Natural killer cell treated with Interleukin-12 subunit alpha and Interleukin-12 subunit beta and Interleukin-15 and Interleukin-18, amount 100 ng/mL, for 72 hours (primary cell): ENCODE data around the gene FBXW12. TPM values are rescaled to one million over a fixed set of nuclear protein-coding genes. Genes with fewer than 3 reads are reported as not detected.

Source experiments
- ATAC-seq, 2 donors: fragments of 150-1000 bp; cut with Tn5 transposase in 1 of 2; sonication (Bioruptor Pico), chemical (Tn5 transposase) in 1 of 2; 2 replicates each; pipeline ENCODE4 v1.10.0; 2021
- DNase-seq: peaks from one replicate; pipeline ENCODE4 v3.0.0; 2022; ENCODE audit warnings: low spot score
- H3K27ac Mint-ChIP-seq, 2 donors: 1 replicate in 1 of 2; 2 replicates in 1 of 2; pipeline ENCODE4 v1.8.0; 2022; ENCODE audit warnings: mixed read lengths in 2 of 2, mild to moderate bottlenecking in 1 of 2, moderate library complexity in 1 of 2
- H3K27me3 Mint-ChIP-seq, 2 donors: 1 replicate in 1 of 2; 2 replicates in 1 of 2; pipeline ENCODE4 v1.8.0; 2022; ENCODE audit warnings: mixed read lengths in 2 of 2
- H3K36me3 Mint-ChIP-seq: one replicate; pipeline ENCODE4 v1.8.0; 2022; ENCODE audit warnings: mixed read lengths
- H3K4me1 Mint-ChIP-seq, 2 donors: 1 replicate in 1 of 2; 2 replicates in 1 of 2; pipeline ENCODE4 v1.8.0; 2022; ENCODE audit warnings: low read depth in 2 of 2, mixed read lengths in 2 of 2, mild to moderate bottlenecking in 1 of 2
- H3K4me3 Mint-ChIP-seq: one replicate; pipeline ENCODE4 v1.8.0; 2022; ENCODE audit warnings: mixed read lengths
- H3K9me3 Mint-ChIP-seq: 2 replicates; pipeline ENCODE4 v1.8.0; 2022; ENCODE audit warnings: mixed read lengths
- total RNA-seq, 2 donors: library from RNA; stranded (reverse); gene quantifications; one replicate each; pipeline ENCODE4 v1.2.3, GENCODE V29; 2022

The FBXW12 gene
- total RNA-seq, 2 donors from 2014 or later = not detected

GRCh38 chr3:48435223-48435595 is 63.2 kb downstream of the FBXW12 start:
- no peak overlapping the region for H3K27ac Mint-ChIP-seq
- peaks cover 24 to 28% of the 10 kb centered on the region in 2 donors for H3K4me1 Mint-ChIP-seq
- no peaks in the 10 kb centered on the region for H3K27me3 Mint-ChIP-seq
- DNase-seq (no peak), ATAC-seq (no peak)
- peaks cover 6% of the 10 kb centered on the region for H3K36me3 Mint-ChIP-seq
- no peaks in the 10 kb centered on the region for H3K9me3 Mint-ChIP-seq
- no peak overlapping the region for H3K4me3 Mint-ChIP-seq

DNA sequence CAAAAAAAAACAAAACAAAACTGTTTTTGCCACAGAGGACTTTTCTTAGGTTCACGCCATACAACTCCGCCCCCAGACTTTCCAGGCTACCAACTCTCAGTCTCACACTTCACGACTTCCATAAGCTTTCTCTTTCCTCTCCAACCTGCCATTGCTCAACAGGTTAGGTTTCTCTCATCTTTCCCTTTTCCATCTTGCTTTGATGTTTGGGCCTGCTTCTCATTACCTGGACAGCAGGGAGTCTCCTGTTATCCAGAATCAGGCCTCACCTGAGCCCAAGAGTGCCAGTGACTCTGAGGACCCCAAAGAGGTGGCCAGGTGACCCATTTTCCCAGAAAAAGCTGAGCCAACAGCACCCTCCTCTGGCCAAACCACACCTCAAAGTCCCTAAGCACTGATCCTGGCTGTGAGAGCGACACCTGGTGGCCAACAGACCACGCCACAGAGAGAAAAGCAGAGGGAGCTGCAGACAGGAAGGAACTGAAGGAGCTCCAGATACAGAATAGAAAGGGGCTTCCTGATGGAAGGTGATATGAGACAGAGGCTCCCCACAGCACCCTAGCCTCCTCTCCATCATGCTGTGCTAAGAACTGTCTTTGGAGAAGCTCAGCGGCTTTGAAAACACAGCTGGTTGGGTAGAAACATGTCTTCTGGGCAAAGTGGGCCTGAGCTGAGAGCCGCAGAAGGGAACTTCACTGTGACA is 63.9 kb downstream of the FBXW12 start:
- Mint-ChIP-seq H3K9me3 (no peaks in the 10 kb centered on the region), H3K27me3 (no peaks in the 10 kb centered on the region), H3K27ac (no peak overlapping the region), H3K4me1 (peaks cover 24 to 27% of the 10 kb centered on the region in 2 donors), H3K36me3 (peaks cover 6% of the 10 kb centered on the region), H3K4me3 (no peak overlapping the region)
- ATAC-seq (peak; percentile 43 to 61), DNase-seq (peak; percentile 87)

GRCh38 chr3:48436477-48436787 is 64.4 kb downstream of the FBXW12 start:
- H3K27ac Mint-ChIP-seq = no peak overlapping the region
- DNase-seq = no peak

GRCh38 chr3:48436855-48437254 is 64.8 kb downstream of the FBXW12 start:
- Mint-ChIP-seq H3K4me3 (no peak overlapping the region), H3K9me3 (no peaks in the 10 kb centered on the region), H3K27me3 (no peaks in the 10 kb centered on the region), H3K36me3 (peaks cover 6% of the 10 kb centered on the region), H3K27ac (no peak overlapping the region), H3K4me1 (peaks cover 28 to 30% of the 10 kb centered on the region in 2 donors)
- DNase-seq = no peak
- ATAC-seq = no peak

More at GRCh38 chr3:48436477-48436787, 64.4 kb downstream of the FBXW12 start:
- Mint-ChIP-seq H3K4me3 (no peak overlapping the region), H3K27me3 (no peaks in the 10 kb centered on the region), H3K36me3 (peaks cover 6% of the 10 kb centered on the region), H3K9me3 (no peaks in the 10 kb centered on the region), H3K4me1 (peaks cover 26 to 27% of the 10 kb centered on the region in 2 donors)
- no peak for ATAC-seq

DNA sequence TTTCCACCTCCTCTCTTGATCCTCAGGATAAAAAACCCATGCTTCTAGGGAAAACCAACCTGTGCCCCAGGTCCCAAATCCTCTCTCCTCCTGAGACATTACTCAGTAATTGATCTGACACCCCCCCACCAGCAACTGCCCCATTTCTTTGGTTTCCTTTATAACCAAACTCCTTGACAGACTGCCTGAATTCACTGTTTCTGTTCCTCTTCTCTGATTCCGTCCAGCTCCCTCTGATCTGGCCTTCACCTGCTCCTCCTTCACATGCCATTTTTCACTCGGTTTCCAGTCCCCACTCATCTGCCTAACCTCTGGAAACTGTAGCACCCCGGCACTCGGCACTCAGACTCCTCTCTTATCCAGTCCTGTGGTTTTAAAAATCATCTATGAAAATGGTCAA is 65.8 kb downstream of the FBXW12 start:
- H3K4me1 Mint-ChIP-seq = peaks cover 28 to 31% of the 10 kb centered on the region in 2 donors
- H3K27ac Mint-ChIP-seq = peak overlapping the region; percentile 81 to 89
- no peak for ATAC-seq
- H3K27me3 Mint-ChIP-seq = no peaks in the 10 kb centered on the region
- no peak overlapping the region for H3K4me3 Mint-ChIP-seq
- H3K9me3 Mint-ChIP-seq = no peaks in the 10 kb centered on the region
- no peak for DNase-seq
- peaks cover 6% of the 10 kb centered on the region for H3K36me3 Mint-ChIP-seq

- peaks cover 24 to 31% of the 10 kb centered on the region in 2 donors for H3K4me1 Mint-ChIP-seq
- H3K4me3 Mint-ChIP-seq = peak within 1 kb of the TSS; percentile 98
- H3K27ac Mint-ChIP-seq = peak within 1 kb of the TSS; percentile 81 to 89
- DNase-seq (peak; percentile 98), ATAC-seq (peak; percentile 99 to 100)
- H3K9me3 Mint-ChIP-seq = no peaks in the 10 kb centered on the region
- peaks cover 6% of the 10 kb centered on the region for H3K36me3 Mint-ChIP-seq
- no peaks in the 10 kb centered on the region for H3K27me3 Mint-ChIP-seq
These were observed 68.0 kb downstream of the FBXW12 start, which contains the start of the genes CCDC51 and TMA7 for GRCh38 chr3:48439820-48440589. Gene CCDC51, minus strand, starts transcription at chr3:48440119. Its CDS starts 4,991 bp downstream, at chr3:48435128. Gene TMA7, plus strand, starts transcription at chr3:48440257. Its CDS starts 40 bp downstream, at chr3:48440297.

DNA sequence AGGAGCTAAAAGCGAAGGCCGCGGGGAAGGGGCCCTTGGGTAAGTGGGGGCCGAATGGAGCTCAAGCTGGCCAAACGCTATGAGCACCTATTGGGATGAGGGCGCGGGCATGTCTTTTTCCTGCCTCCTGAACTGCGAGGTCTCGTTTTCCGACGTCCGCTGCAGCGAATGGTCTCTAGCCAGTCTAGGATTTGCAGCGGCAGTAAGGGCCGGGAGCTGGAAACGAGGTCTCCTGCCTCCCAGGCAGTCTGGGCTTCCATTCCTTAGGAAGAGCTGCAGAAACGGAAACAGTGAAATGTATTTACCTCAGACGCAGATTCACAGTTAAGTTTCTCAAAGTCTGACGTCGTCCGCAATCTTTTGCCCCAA is 68.6 kb downstream of the FBXW12 start:
- Mint-ChIP-seq H3K36me3 (peaks cover 6% of the 10 kb centered on the region), H3K4me3 (peak overlapping the region; percentile 98), H3K27me3 (no peaks in the 10 kb centered on the region), H3K9me3 (no peaks in the 10 kb centered on the region), H3K27ac (peak overlapping the region; percentile 81 to 89), H3K4me1 (peaks cover 26 to 33% of the 10 kb centered on the region in 2 donors)
- no peak for DNase-seq
- peak in 1 of 2 donors; percentile 5 for ATAC-seq

GRCh38 chr3:48441940-48442339 is 69.9 kb downstream of the FBXW12 start:
- ATAC-seq = no peak
- no peak for DNase-seq
- H3K9me3 Mint-ChIP-seq = no peaks in the 10 kb centered on the region
- H3K36me3 Mint-ChIP-seq = peaks cover 6% of the 10 kb centered on the region
- H3K4me1 Mint-ChIP-seq = peaks cover 35 to 42% of the 10 kb centered on the region in 2 donors
- peak overlapping the region; percentile 98 for H3K4me3 Mint-ChIP-seq
- H3K27me3 Mint-ChIP-seq = no peaks in the 10 kb centered on the region
- peak overlapping the region in 1 of 2 donors; percentile 81 for H3K27ac Mint-ChIP-seq

Other genes starting within 250 kb of the FBXW12 start
- 10 to 100 TPM; 35.8 to 76.7 TPM for gene CDC25A, start 183.8 kb upstream of the FBXW12 start, total RNA-seq
- not detected for gene CAMP, start 148.7 kb upstream of the FBXW12 start, total RNA-seq
- 10 to 100 TPM; 23.9 to 51.3 TPM for gene ZNF589, start 131.1 kb upstream of the FBXW12 start, total RNA-seq
- gene NME6, start 70.9 kb upstream of the FBXW12 start, total RNA-seq = 10 to 100 TPM; 35.7 to 48.9 TPM
- gene SPINK8, start 38.6 kb upstream of the FBXW12 start, total RNA-seq = not detected
- gene PLXNB1, start 57.9 kb downstream of the FBXW12 start, total RNA-seq = 1 to 10 TPM; 5.9 to 9.6 TPM
- 10 to 100 TPM; 13.0 to 23.3 TPM for gene CCDC51, start 67.9 kb downstream of the FBXW12 start, total RNA-seq
- gene TMA7, start 68.0 kb downstream of the FBXW12 start, total RNA-seq = 100 to 1,000 TPM; 202 to 217 TPM
- gene ATRIP, start 74.5 kb downstream of the FBXW12 start, total RNA-seq = 10 to 100 TPM; 14.0 to 26.2 TPM
- 100 to 1,000 TPM in 1 of 2 donors, 10 to 100 TPM in 1; 88.4 to 126 TPM for gene SHISA5, start 132.0 kb downstream of the FBXW12 start, total RNA-seq
- gene PFKFB4, start 184.6 kb downstream of the FBXW12 start, total RNA-seq = 10 to 100 TPM; 11.1 to 27.4 TPM
- gene UCN2, start 191.6 kb downstream of the FBXW12 start, total RNA-seq = not detected
- gene COL7A1, start 223.1 kb downstream of the FBXW12 start, total RNA-seq = 1 to 10 TPM; 1.5 to 1.8 TPM
- gene UQCRC1, start 237.4 kb downstream of the FBXW12 start, total RNA-seq = 100 to 1,000 TPM; 171 to 211 TPM
- gene TMEM89, start 249.6 kb downstream of the FBXW12 start, total RNA-seq = not detected